WI38 (cell line): ENCODE data around the gene LYST.
"Not testable (repeated sequence)": the region's sequence is repeated elsewhere in the genome, so short reads cannot be mapped to it uniquely, and the experiment has no call there.

Experiments
- H3K4me3 ChIP-seq: 2 replicates; pipeline ENCODE4 v1.5.1; 2011; ENCODE audit warnings: low read depth, mild to moderate bottlenecking, control low read depth, low read length
- TF ChIP-seq, protein P1 (sequence below): IDR thresholded peaks from 2 replicates; pipeline ENCODE4 v1.5.1; 2012; ENCODE audit warnings: low read depth, mild to moderate bottlenecking, control low read depth, low read length

Gene LYST

DNA sequence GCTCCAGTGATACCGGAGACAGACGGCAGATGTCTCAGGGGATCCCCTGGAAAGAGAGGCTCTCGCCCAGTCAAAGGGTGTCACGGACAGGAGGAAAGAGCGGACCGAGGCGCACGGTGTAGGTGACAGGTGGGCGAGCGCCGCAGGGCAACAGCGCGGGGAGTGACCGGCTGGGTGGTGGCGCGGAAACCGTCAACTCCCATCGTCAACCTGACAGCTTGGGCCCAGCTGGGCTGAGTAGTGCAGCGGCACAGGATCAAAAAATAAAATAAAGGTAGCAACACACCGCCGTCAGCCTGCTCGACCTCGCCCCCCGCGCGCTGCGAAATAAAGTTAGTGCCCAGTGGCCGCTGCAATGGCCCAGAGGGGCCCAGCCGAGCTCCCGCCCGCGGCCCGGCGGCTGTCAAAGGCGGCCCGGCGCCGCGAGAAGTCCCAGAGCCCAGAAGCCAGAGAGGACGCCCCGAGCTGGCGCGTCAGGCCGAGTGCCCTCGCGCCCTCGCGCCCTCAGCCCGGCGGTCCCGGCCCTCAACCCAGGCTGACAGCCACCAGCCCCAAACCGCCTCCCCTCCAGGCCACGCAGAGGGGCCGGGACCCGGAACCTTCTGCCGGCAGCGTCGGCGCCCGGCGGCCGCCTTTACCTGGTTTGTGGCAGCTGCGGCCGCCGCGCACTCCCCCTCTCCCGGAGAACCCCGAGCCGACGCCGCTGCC lies at the start of gene LYST:
TSS of gene LYST (minus strand) at position 702 of the 708 bp plus-strand sequence. CDS start 36,489 bp downstream, outside the sequence.
- peak within 1 kb of the TSS; percentile 85 for H3K4me3 ChIP-seq
- TF ChIP-seq, protein P1, sequence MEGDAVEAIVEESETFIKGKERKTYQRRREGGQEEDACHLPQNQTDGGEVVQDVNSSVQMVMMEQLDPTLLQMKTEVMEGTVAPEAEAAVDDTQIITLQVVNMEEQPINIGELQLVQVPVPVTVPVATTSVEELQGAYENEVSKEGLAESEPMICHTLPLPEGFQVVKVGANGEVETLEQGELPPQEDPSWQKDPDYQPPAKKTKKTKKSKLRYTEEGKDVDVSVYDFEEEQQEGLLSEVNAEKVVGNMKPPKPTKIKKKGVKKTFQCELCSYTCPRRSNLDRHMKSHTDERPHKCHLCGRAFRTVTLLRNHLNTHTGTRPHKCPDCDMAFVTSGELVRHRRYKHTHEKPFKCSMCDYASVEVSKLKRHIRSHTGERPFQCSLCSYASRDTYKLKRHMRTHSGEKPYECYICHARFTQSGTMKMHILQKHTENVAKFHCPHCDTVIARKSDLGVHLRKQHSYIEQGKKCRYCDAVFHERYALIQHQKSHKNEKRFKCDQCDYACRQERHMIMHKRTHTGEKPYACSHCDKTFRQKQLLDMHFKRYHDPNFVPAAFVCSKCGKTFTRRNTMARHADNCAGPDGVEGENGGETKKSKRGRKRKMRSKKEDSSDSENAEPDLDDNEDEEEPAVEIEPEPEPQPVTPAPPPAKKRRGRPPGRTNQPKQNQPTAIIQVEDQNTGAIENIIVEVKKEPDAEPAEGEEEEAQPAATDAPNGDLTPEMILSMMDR = 0 out of 2 replicates have a peak, but pooled peaks have one; percentile 44

DNA sequence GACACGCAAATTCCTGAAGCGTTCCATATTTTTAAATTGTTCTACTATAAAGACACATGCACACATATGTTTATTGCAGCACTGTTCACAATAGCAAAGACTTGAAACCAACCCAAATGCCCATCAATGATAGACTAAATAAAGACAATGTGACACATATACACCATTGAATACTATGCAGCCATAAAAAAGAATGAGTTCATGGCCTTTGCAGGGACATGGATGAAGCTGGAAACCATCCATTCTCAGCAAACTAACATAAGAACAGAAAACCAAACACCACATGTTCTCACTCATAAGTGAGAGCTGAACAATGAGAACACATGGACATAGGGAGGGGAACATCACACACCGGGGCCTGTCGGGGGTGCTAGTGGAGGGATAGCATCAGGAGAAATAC lies 48.8 kb upstream of the LYST start:
- not testable (repeated sequence) for H3K4me3 ChIP-seq

GRCh38 chr1:235913311-235913710 lies 46.6 kb upstream of the LYST start:
- H3K4me3 ChIP-seq = no peak overlapping the region

DNA sequence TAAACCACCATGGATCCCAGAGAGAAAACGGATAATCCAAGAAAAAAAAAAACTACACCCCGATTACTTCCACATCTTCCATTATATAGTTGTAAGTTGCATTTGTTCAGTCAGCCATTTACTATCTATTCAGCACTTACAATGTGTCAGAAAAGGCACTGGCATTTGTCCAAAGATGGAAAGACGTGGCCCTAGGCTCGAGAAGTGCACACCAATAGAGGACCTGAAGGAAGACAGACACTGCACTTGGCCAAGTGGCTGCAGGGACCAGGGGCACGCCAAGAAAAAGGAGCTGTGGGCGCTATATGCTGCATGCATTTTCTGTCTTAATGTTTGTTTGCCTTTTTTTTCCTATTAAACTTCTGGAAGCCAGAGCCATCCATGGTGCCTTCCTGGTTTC lies 45.2 kb upstream of the LYST start:
- TF ChIP-seq, protein P1 = no peak
- no peak overlapping the region for H3K4me3 ChIP-seq

More at GRCh38 chr1:235913311-235913710, 46.6 kb upstream of the LYST start:
- TF ChIP-seq, protein P1 = no peak

DNA sequence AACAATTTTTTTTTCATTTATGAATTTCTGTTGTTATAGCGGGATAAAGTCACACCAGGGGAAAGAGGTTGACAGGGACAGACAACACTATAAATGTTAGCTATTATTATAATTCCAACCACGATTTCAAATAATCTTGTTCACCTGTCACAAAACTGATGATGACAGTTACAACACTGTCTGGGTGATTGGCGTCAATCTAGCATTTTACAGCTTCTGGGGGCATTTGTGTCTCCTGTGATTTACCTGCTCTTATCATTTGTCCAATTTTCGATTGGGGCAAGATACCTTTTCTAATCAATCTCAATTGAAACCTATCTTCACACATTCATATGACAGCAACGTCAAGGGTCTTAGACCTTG lies 44.6 kb upstream of the LYST start:
- TF ChIP-seq, protein P1 = no peak
- no peak overlapping the region for H3K4me3 ChIP-seq

DNA sequence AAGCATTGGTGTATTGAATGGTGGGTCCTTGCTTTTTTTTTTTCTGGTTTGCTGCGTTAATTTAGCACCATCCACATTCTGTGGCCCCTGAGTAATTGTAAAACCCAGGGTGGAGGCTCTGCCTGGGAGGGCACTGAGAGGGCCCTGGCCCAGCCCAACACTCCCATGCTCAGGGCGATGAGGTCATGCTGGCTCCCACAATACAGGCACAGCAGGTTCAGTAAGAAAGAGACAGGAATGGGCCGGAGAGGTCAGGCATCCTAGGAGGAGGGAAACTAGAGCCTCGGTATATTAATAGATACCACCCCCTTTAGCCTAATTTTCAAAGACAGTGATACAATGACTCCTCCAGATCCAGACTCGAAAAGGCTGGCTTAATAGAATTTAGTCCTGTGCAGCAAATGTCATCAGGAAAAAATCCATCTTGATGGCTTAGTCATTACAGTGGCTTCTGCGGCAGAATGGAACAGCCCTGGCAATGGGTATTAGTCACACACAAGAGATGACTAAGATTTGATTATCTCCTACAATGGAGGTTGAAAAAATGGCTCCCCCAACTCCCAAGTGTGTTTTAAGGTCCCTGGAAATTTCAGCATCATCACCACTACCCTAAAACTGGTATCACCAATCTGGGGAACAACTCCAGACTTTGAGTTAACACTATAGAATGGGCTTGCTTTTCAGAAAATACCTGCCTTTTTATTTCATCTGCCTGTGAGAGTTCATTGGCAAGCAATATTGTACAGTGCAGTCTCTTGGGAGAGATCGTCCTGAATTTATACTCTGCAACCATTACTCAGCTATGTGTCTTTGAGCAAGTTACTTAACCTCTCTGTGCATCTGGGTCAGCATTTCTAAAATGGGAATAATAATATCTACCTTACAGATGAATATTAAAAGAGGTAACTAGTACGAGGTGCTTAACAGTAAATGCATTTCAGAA lies 43.9 kb upstream of the LYST start:
- TF ChIP-seq, protein P1 = no peak
- H3K4me3 ChIP-seq = no peak overlapping the region

GRCh38 chr1:235908742-235909520 lies 42.2 kb upstream of the LYST start:
- TF ChIP-seq, protein P1 = no peak
- H3K4me3 ChIP-seq = no peak overlapping the region
